C4-2B (cell line): ENCODE measurements around the gene CABP4.

Experiments used
- ZFX ChIP-seq: fragments of 450-650 bp; IDR thresholded peaks from 2 replicates; pipeline ENCODE4 v1.6.1; 2017
- TF ChIP-seq, protein P1 (sequence below): fragments of 450-650 bp; conservative IDR thresholded peaks from 2 replicates; pipeline ENCODE4 v1.5.1; 2017; ENCODE audit warnings: mild to moderate bottlenecking

DNA sequence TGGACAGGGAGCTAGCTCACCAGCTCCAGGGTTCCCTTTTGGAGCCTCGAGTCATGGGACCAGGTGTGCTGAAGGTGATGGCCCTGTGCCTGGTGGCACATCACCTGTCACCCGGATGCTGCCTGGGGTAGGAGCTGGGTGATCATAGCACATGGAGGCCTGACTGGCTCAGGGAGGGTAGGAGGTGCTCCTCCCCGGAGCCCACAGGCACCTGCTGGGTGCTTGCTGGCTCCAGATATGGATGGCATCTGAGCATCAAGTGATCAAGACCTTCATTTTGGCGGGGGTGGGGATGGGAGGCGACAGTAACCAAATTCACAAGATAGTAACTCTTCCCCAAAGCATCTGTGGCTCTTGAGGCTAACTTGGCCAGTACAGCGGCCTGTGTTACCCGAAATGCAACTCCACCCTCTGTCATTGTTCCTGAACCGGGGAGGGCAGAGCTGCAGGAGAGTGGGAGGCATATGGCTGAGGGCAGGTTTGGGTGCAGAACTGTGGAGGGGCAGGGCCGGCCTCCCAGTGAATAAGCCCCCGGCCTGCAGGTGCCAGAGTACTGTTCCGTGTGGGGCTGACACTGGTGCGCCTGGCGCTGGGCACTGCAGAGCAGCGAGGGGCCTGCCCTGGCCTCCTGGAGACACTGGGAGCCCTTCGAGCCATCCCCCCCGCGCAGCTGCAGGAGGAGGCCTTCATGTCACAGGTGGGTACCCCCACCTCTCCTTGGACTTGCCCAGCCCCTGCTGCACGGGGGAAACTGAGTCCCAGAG lies 46.5 kb upstream of the CABP4 start:
- TF ChIP-seq, protein P1, sequence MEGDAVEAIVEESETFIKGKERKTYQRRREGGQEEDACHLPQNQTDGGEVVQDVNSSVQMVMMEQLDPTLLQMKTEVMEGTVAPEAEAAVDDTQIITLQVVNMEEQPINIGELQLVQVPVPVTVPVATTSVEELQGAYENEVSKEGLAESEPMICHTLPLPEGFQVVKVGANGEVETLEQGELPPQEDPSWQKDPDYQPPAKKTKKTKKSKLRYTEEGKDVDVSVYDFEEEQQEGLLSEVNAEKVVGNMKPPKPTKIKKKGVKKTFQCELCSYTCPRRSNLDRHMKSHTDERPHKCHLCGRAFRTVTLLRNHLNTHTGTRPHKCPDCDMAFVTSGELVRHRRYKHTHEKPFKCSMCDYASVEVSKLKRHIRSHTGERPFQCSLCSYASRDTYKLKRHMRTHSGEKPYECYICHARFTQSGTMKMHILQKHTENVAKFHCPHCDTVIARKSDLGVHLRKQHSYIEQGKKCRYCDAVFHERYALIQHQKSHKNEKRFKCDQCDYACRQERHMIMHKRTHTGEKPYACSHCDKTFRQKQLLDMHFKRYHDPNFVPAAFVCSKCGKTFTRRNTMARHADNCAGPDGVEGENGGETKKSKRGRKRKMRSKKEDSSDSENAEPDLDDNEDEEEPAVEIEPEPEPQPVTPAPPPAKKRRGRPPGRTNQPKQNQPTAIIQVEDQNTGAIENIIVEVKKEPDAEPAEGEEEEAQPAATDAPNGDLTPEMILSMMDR = no peak
- TF ChIP-seq ZFX = no peak
